Fibroblast of skin of left biceps (primary cell): ENCODE data around the gene GSG1L.

ENCODE experiments used
- DNase-seq, 2 experiments: peaks; one replicate each; pipeline ENCODE4 v3.0.0-alpha.2; 2013; ENCODE audit warnings: low read depth in 2 of 2

GSG1L gene

DNA sequence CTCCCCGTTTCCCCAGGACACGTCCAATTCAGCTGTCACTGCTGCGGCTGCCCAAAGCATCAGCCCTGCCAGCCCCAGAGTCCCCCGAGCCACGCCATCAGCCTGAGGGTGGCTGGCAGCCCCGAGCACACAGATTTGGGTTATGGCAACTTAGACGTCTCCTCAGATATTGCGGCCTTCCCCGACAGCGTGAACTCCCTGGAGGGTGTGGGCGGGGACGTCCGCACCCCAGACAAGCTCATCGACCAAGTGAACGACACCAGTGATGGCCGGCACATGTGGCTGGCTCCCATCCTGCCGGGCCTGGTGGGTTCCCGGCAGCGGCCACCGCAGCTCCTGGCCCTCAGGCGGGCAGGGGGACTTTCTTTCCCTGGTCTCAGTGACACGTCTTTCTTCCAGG, 288.7 kb downstream of the GSG1L start:
- DNase-seq = no peak

DNA sequence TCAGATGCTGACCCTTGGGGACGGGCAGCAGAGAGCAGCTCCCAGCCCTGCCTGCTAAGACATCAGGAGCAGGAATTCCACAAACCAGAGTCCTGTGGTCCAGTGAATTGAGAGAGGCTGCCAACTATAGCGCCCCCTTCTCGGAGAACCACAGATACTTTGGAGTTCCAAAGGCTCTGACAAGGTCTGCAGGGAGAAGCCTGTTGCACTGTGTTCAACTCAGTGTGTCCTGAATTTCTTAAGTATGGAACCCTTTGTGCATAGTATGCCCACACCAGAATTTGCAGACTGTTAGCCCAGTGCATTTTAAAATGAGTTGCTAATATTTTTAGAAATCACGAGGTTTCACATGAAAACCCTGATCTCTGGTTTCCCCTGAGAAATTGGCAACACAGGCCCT, 290.2 kb downstream of the GSG1L start:
- no peak for DNase-seq

DNA sequence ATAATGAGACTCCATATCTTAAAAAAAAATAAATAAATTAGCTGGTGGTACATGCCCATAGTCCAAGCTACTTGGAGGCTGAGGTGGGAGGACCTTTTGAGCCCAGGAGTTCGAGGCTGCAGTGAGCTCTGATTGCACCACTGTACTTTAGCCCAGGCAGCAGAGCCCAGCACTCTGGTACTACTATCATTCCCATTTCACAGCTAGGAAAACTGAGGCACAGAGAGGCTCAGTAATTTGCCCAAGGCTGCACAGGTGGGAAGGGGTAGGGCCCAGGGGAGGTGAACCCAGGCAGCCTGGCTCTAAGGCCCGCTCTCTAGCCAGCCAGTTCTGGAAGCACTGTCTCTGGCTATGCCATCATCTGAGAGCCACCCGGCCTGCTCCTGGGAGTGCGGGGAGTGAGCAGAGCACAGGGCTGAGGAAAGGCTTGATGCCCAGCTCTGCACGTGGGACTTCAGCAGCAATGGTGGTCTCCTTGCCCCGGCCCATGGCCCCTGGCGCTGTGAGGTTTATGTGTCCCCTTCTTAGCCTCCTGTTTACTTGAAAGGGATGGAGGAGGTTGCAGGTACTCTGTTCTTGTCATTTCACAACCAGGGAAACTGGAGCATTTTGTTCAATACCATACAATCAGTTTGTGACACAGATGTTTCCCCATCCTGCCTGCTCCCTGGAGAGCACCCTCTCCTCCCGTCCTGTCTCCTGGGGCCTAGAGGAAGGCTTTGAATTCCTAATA, 291.3 kb downstream of the GSG1L start:
- no peak for DNase-seq

DNA sequence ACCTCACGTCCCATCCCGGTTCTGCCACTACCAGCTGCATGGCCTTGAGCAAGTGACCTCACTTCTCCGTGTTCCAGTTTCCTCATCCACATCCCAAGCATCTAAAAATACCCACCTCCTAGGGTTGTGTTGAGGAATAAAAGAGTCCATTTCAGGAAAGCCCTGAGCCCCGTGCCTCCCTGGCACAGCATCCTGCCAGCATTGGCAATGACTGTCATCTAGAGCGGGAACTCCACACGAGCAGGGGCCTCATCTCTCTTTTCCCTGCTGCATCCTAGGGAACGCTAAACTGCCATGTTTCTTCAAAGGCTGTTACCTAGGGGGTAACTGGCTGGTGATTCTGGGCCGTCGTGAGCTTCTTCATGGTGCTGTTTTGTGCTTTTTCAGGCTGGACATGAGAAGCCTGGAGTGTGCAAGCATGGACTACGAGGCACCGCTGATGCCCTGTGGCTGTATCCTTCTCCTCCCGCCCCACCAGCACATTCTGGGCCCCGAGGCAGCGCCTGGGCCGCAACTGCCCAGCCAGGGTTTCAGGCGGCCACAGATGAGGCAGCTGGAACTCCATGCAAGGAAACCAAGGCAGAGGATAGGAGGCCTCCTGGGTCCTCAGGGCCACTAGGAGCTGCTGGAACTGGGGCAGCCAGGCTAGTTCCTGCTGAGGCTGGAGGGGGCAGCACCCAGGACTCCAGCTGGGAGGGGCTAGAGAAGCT, 292.2 kb downstream of the GSG1L start:
- no peak for DNase-seq

GRCh38 chr16:27770271-27771196, 293.0 kb downstream of the GSG1L start:
- DNase-seq = no peak

DNA sequence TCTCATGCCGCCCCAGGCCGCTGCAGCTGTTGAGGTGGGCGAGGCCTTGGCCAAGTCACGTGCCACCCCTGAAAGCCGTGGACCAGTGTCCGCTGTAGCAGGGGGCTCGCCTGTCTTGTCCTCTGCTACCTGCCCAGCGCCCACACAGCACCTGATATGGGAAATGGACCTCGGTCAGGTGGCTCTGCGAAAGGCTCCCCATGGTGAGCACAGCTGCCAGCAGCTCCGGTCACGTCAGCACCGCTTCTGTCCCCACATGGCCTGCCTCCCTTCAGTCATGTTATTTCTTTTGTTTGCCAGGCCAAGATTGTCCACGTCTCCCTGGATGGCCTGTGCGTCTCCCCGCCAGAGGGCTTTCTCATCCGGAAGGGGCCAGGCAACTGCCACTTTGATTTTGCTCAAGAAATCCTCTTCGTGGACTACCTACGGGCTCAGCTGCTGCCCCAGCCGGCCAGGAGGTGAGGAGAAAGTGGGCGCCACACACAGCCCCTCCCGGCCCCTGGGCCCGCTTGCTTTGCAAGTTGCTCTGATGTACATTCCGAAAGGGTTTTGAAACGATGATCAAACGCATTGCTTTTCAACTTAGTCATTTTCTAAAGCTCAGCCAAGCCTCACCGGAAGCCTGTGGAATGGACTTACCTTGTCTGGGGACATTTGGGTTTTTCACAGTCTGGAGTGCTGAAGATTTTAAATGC, 293.8 kb downstream of the GSG1L start:
- DNase-seq = peak; percentile 31 to 38

DNA sequence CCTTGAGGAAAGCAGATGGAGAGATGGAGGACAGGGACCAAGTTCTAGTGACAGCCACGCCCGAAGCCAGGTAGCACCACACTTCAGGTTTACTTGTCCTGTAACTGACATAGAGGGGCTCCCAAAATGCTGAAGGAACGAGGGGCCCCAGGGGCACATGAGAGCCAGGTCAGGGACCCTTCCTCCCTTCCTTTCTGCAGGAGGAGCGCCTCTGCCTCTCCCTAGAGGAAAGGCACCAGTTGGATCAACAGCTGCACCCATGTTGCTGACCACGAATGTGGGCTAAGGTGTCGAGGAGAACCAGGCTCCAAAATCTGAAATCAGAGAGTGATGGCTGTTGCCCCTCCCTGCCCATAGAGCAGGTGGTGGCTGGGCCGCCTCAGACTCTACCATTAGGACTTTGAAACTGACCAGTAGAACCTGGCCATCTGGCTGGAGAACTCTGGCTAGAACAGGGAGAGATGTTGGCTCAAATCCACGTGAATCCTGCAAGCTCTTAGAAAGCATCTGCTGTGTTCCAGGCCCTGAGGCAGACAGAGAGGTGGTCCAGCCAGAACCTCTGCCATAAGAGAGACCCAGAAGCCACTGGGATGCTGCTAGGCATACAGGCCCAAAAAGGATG, 294.8 kb downstream of the GSG1L start:
- no peak for DNase-seq

DNA sequence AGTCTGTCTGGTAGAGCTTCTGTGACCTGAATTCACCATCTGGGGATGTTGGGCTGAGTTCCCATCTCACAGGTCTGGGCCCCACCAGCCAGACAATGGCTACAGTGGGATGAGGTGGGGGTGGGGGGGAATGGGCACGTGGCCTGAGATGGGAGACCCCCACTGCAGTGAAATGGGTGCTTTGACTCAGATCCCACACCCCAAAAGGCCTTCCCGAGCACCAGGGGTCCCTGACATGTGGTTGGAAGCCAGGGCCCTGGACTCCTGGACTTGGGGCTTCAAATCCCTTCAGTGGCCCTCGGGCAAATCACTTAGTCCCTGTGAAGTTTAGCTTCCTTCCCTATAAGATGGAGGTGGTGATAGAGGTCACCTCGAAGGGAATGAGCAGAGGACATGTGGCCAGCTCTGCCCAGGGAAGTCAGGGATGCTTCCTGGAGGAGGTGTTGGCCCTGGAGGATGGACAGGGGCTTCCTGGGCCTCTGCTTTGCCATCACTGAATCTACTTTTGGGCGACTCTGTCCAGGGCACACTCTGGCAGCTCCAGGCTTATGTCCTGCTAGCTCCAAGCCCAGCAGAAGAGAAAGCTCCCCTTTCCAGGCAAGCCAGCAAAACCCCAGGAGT, 295.4 kb downstream of the GSG1L start:
- no peak for DNase-seq

- DNase-seq = no peak
Measured at GRCh38 chr16:27767081-27767480, 296.4 kb downstream of the GSG1L start.

- no peak for DNase-seq
Measured at GRCh38 chr16:27766236-27766925, 297.1 kb downstream of the GSG1L start.

DNA sequence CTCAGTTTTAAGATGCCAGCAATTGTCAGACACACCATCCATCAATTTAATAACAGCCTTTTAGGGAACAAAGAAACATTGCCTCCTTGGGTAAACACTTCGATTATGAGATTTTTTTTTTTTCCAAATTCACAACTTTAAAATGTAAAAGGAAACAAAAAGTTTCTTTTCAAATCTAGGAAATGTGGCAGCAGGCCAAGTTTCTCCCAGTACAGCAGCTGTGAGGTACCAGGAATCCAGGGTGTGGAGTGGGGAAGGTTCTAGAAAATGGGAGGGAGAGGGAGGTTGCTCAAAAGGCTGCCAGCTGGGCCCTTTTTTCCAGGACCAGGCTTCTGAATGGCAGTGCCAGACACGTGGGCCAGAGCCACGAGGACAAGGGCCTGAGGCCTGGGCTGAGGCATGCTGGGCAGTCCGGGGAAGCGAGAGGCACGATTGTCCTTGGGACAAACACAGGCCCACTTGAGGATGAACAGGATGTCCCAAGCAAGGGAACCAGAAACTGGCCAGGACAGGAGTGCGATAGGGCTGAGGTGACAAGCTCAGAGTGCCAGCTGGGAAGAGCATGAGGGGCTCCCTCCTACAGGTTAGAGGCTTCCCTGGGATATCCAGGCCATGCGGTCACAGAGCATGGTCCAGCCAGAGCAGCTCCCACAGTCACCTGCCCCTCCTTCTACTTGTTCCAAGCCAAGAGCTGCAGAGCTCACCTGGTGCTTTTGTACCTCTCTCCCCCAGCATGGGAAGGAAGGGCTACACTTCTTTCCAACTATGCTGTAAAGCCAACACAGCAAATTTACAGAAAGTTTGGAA, 298.4 kb downstream of the GSG1L start:
- DNase-seq = no peak

DNA sequence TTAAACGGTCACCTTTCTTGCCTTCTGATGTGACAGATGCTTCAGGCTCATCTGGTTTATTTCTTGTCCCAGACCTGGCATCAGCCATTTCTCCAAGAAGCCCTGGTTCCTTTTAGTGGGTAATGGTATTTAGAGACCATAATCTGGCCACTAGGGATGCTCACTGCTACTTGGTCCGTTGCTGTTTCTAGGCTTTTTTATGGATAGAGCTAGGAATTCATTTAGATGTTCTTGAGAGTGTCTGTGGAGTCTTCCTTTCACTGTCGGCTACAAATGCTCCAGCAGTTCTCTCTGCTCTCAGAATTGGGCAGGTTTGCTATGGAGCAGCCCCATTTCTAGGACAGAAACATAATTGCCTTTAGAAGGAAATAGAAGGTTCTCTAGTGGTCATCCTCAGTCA, 299.1 kb downstream of the GSG1L start:
- no peak for DNase-seq

DNA sequence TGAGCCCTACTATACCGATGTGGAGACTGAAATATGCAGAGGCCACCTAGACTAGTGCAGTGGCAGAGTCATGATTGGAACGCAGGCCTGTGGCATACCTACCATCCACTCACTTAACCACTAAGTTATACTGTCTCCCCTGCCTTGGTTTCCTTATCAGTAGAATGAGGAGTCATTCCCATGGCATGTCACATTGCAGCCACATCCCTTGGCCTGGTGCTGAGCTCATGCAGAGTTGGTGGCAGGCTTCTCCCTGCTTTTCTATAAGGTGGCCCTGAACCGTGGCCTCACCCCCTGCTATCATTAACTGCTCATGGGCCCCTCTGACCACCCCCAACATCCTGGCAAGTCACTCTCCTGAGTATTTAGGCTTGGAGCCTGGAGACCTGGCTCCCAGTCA, 301.1 kb downstream of the GSG1L start:
- no peak for DNase-seq

DNA sequence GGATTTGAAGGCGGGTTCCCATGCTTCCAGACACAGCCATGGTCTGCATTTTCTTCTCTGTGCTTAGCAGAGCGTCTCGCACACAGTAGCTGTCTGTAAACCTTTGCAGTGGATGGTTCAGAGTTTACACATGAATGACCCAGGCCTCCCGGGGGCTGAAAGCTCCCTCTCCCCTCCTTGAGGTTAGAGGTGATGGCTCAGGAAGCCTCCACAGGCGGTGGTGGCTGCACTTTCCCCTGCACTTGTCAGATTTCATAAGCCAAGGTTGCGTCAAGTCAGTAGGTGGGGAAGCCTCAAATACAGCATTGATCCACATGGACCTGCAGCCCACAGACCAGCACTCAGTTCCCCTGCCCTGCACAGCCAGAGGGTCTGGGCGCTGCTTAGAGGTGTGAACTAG, 301.7 kb downstream of the GSG1L start:
- no peak for DNase-seq

DNA sequence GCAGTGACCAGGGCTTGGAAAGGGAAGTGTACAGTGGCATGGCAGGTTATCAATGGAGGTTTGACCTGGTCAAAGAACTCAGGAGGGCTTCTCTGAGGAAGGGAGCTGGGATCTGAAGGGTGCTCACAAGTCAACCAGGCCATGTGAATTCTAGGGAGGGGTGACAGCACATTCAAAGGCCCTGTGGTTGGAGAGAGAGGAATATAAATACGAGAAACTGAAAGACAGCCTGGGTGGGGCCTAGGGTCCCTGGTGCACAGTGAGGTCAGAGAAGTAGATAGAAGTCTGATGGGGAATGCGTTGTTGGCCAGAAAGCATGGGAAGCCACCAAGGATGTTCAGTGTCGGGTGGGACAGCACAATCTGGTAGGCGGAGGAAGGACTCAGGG, 302.7 kb downstream of the GSG1L start:
- DNase-seq = no peak

DNA sequence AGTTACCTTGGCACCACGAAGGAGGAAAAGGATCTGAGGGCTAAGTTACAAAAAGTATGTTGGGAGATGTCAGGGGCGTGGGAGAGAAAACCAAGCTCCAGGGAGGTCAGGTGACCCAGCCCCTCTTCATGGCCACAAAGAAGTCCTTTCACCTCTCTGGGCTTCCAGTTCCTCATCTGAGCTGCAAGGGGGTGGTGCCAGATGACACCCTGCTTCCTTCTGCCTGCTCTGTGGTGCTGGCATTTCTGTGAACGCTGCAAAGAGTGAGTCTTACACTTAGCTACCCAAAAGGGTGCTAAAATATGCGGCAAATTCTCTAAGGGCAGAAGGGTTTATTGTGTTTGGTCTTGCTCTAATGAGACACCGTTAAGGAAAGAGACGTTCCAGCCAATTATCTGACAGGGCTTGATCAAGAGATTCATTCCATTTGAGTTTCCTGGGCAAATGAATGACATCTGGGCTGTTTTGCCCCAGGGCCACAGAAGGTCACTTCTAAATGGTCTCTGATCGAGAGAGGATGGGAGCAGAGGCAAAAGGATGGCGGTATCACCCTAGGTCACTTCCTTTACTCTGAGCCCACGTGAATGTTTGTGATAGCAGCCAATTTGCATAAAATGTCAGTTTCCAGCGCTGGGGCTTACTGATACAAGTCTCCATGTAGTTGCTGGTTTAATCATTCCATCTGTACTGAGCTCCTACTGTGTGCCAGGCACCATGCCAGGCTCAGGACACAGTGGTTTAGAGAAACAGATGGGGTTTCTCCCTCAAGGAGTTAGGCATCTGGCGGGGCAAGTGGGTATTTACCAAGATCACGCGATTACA, 303.3 kb downstream of the GSG1L start:
- DNase-seq = no peak

DNA sequence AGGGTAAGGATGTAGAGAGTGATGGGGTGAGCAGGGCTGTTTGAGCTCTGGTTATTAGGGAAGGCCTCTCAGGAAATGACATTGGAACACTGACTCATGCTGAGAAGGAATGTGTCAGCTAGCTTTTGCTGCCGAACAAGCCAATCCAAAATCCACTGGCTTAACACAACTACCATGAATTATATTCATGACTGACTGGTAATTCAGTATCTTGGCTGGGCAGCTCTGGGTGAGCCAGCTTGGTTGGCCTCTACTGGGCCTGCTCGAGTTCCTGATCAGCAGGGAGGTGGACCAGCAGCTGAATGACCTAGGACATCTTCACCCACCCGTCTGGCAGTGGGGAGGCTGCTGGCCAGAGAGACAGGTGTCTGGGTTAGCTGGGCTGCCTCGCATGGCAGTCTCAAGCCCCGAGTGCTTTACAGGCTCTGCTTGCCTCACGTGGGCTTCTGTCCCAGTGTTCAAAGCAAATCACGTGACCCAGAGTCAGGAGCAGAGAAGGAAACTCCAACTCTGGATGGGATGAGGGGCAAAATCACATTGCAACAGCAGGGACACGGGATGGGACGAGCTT, 304.1 kb downstream of the GSG1L start:
- peak in 1 of 2 experiments; percentile 1 for DNase-seq

DNA sequence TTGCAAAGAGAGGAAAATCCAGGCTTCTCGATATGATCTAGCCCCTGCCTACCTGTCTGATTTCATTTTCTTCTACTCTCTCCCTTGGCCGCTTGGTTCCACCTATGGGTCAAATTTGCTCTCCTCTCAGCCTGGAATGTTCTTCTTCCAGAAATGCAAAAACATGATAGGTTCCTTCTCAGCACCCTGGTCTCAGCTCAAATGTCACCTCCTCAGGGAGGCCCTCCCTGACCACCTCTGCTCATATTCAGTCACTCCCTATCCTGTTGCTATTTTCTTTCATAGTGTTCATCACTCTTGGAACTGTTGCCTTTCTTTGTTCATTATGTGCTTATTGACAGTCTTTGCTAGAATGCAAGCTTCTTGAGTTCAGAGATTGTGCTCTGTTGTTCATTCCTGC, 305.0 kb downstream of the GSG1L start:
- no peak for DNase-seq
